ENCODE results near the gene FBXO2.

GRCh38 chr1:11640944-11641343 lies 13.3 kb downstream of the FBXO2 start:
- TF ChIP-seq POLR2A (IDR thresholded peaks at IDR 0.05; ENCODE audit: low read depth, low read length) (no peak), TAF1 (IDR thresholded peaks at IDR 0.05; ENCODE audit: borderline replicate concordance, low read depth, low read length) (no peak)
